ENCODE results near the gene SLC39A13. TPM values are rescaled to one million over a fixed set of nuclear protein-coding genes. Genes with fewer than 3 reads are reported as not detected.

SLC39A13 gene
- total RNA-seq, 1 donor from 2014 or later: 36.0 TPM

DNA sequence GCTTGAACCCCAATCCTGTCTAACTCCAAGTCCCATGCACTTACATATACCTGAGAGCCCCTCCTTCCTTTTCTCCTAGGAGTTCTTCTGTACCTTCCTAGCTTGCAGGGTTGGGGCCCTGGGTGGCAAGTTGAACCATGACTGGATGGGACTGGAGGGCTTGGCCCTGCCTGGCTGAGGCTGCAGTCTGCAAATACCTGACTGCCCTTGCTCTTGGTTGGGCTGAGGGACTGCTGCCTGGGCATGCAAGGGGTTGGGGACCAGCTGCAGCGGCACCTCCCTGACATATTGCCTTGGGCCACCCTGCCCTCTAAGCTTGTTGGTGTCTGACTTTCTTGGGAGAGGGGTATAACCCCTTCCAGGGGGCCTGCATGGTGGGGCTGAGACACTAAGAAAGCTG, 9.8 kb upstream of the SLC39A13 start:
- H3K9me3 Mint-ChIP-seq: no peaks in the 10 kb centered on the region
- H3K27ac Mint-ChIP-seq (ENCODE audit: unreplicated experiment): no peak overlapping the region
- H3K27me3 Mint-ChIP-seq (ENCODE audit: low read depth): no peaks in the 10 kb centered on the region
- H3K36me3 Mint-ChIP-seq (ENCODE audit: low read depth): no peaks in the 10 kb centered on the region
- H3K4me3 Mint-ChIP-seq: no peak overlapping the region
- TF ChIP-seq, protein P1, sequence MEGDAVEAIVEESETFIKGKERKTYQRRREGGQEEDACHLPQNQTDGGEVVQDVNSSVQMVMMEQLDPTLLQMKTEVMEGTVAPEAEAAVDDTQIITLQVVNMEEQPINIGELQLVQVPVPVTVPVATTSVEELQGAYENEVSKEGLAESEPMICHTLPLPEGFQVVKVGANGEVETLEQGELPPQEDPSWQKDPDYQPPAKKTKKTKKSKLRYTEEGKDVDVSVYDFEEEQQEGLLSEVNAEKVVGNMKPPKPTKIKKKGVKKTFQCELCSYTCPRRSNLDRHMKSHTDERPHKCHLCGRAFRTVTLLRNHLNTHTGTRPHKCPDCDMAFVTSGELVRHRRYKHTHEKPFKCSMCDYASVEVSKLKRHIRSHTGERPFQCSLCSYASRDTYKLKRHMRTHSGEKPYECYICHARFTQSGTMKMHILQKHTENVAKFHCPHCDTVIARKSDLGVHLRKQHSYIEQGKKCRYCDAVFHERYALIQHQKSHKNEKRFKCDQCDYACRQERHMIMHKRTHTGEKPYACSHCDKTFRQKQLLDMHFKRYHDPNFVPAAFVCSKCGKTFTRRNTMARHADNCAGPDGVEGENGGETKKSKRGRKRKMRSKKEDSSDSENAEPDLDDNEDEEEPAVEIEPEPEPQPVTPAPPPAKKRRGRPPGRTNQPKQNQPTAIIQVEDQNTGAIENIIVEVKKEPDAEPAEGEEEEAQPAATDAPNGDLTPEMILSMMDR (conservative IDR thresholded peaks at IDR 0.05): no peak
- DNase-seq (ENCODE audit: low read depth, low spot score): no peak
- H3K4me1 Mint-ChIP-seq: peaks cover 9% of the 10 kb centered on the region

- DNase-seq (ENCODE audit: low read depth, low spot score): no peak
These were observed 8.3 kb upstream of the SLC39A13 start for GRCh38 chr11:47399860-47400767.

GRCh38 chr11:47400768-47401279, 7.6 kb upstream of the SLC39A13 start:
- H3K27ac Mint-ChIP-seq (ENCODE audit: unreplicated experiment): no peak overlapping the region
- peaks cover 9% of the 10 kb centered on the region for H3K4me1 Mint-ChIP-seq
- DNase-seq (ENCODE audit: low read depth, low spot score): no peak
- H3K27me3 Mint-ChIP-seq (ENCODE audit: low read depth): no peaks in the 10 kb centered on the region
- H3K36me3 Mint-ChIP-seq (ENCODE audit: low read depth): no peaks in the 10 kb centered on the region
- peak overlapping the region; percentile 43 for H3K4me3 Mint-ChIP-seq
- no peaks in the 10 kb centered on the region for H3K9me3 Mint-ChIP-seq
- TF ChIP-seq, protein P1 (conservative IDR thresholded peaks at IDR 0.05): no peak

More at GRCh38 chr11:47399860-47400767, 8.3 kb upstream of the SLC39A13 start:
- TF ChIP-seq, protein P1 (conservative IDR thresholded peaks at IDR 0.05): no peak
- Mint-ChIP-seq H3K27ac (ENCODE audit: unreplicated experiment) (no peak overlapping the region), H3K4me3 (peak overlapping the region; percentile 72), H3K4me1 (peaks cover 9% of the 10 kb centered on the region), H3K36me3 (ENCODE audit: low read depth) (no peaks in the 10 kb centered on the region), H3K9me3 (no peaks in the 10 kb centered on the region), H3K27me3 (ENCODE audit: low read depth) (no peaks in the 10 kb centered on the region)

DNA sequence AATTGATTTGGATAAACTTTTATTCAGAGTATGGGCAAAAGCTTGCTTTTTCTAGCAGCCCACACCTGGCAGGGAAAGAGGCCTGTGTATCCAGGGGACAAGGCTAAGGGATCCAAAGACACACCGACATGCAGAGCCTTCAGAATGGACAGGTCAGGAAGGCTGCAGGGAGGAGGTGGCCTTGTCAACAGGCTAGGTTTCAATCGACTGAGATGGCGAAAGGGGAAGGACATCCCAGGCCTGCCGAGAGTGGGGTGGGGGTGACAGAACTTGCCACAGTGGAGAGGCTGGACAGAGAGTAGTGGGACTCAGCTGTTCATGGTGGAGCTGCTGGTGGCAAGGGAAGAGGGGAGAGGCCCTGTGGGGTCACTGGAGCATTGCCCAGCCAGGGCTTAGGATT, 5.3 kb upstream of the SLC39A13 start:
- Mint-ChIP-seq H3K4me3 (no peak overlapping the region), H3K9me3 (no peaks in the 10 kb centered on the region), H3K36me3 (ENCODE audit: low read depth) (no peaks in the 10 kb centered on the region), H3K27me3 (ENCODE audit: low read depth) (no peaks in the 10 kb centered on the region), H3K27ac (ENCODE audit: unreplicated experiment) (peak overlapping the region; percentile 22), H3K4me1 (peaks cover 21% of the 10 kb centered on the region)
- TF ChIP-seq, protein P1 (conservative IDR thresholded peaks at IDR 0.05): no peak
- DNase-seq (ENCODE audit: low read depth, low spot score): no peak

DNA sequence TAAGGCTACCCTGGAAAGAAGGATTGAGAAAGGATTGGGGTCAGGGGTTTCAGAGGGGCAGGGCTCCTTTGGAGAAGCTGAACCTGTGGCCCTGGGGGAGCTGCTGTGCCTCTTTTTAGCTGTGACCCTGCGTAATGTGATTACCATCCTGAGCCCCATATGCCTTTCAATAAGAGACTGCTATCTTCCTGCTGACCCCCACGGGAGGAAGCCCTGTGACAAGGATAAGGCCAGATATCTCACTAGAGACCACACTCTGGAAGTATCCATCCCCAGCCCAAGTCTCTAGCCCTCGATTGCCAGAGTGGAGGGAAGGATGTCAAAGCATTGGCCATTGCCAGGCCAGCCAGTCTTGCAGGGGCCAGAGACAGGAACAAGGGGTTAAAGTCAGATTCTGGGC, 4.8 kb upstream of the SLC39A13 start:
- TF ChIP-seq, protein P1 (conservative IDR thresholded peaks at IDR 0.05): no peak
- peak overlapping the region; percentile 22 for H3K27ac Mint-ChIP-seq (ENCODE audit: unreplicated experiment)
- no peaks in the 10 kb centered on the region for H3K27me3 Mint-ChIP-seq (ENCODE audit: low read depth)
- no peak for DNase-seq (ENCODE audit: low read depth, low spot score)
- no peaks in the 10 kb centered on the region for H3K36me3 Mint-ChIP-seq (ENCODE audit: low read depth)
- no peak overlapping the region for H3K4me3 Mint-ChIP-seq
- no peaks in the 10 kb centered on the region for H3K9me3 Mint-ChIP-seq
- H3K4me1 Mint-ChIP-seq: peaks cover 21% of the 10 kb centered on the region
